Mesenchymal stem cell (in vitro differentiated cells and primary cell): Measurements from ENCODE around the gene ARHGEF7.

Source experiments
- DNase-seq: peaks from one replicate; pipeline ENCODE4 v3.0.0-alpha.2; 2013
- H2AFZ ChIP-seq: one replicate; pipeline ENCODE4 v1.6.1; 2013; ENCODE audit warnings: low read depth, mild to moderate bottlenecking, control low read depth, inconsistent platforms, low read length, moderate library complexity
- H2AK5ac ChIP-seq: 2 replicates; pipeline ENCODE4 v1.6.1; 2013; ENCODE audit warnings: low read length, moderate library complexity, mild to moderate bottlenecking, inconsistent platforms; ENCODE audit not compliant: severe bottlenecking
- H2BK120ac ChIP-seq: one replicate; pipeline ENCODE4 v1.6.1; 2013; ENCODE audit warnings: low read depth, mild to moderate bottlenecking, inconsistent platforms, low read length, moderate library complexity
- H2BK12ac ChIP-seq, 2 experiments: one replicate each; pipeline ENCODE4 v1.6.1; 2013; ENCODE audit warnings: inconsistent platforms in 2 of 2, low read length in 2 of 2, mild to moderate bottlenecking in 2 of 2, moderate library complexity in 2 of 2, control low read depth in 1 of 2
- H2BK15ac ChIP-seq: one replicate; pipeline ENCODE4 v1.6.1; 2013; ENCODE audit warnings: mild to moderate bottlenecking, low read depth, inconsistent platforms; ENCODE audit not compliant: poor library complexity, severe bottlenecking
- H2BK5ac ChIP-seq: 2 replicates; pipeline ENCODE4 v1.6.1; 2013; ENCODE audit warnings: low read depth, mild to moderate bottlenecking, low read length, control low read depth, inconsistent platforms; ENCODE audit not compliant: poor library complexity, severe bottlenecking
- H3K14ac ChIP-seq, 2 experiments: one replicate each; pipeline ENCODE4 v1.6.1; 2013; ENCODE audit warnings: inconsistent platforms in 2 of 2, low read length in 2 of 2, control low read depth in 1 of 2, mild to moderate bottlenecking in 1 of 2, moderate library complexity in 1 of 2
- H3K18ac ChIP-seq, 2 experiments: one replicate each; pipeline ENCODE4 v1.6.1; 2013; ENCODE audit warnings: inconsistent platforms in 2 of 2, low read length in 2 of 2, control low read depth in 1 of 2, low read depth in 1 of 2, mild to moderate bottlenecking in 1 of 2
- H3K23ac ChIP-seq, 2 experiments: one replicate each; pipeline ENCODE4 v1.6.1; 2013; ENCODE audit warnings: inconsistent platforms in 2 of 2, low read length in 2 of 2, mild to moderate bottlenecking in 2 of 2, moderate library complexity in 2 of 2, control low read depth in 1 of 2
- H3K27ac ChIP-seq: 2 replicates; pipeline ENCODE4 v1.5.1; 2013; ENCODE audit warnings: mild to moderate bottlenecking, moderate library complexity, low read length, control low read depth, inconsistent platforms; ENCODE audit not compliant: poor library complexity, severe bottlenecking
- H3K27me3 ChIP-seq, 2 experiments: 2 replicates each; pipeline versions ENCODE4 v1.6.1 to v1.7.0; 2013; ENCODE audit warnings: low read length in 2 of 2, mild to moderate bottlenecking in 2 of 2, moderate library complexity in 2 of 2, control low read depth in 1 of 2, inconsistent platforms in 1 of 2; ENCODE audit not compliant: control insufficient read depth in 1 of 2, insufficient read depth in 1 of 2
- H3K36me3 ChIP-seq, 2 experiments: 2 replicates each; pipeline versions ENCODE4 v1.6.1 to v1.7.0; 2013; ENCODE audit warnings: low read length in 2 of 2, control low read depth in 1 of 2, inconsistent platforms in 1 of 2, low read depth in 1 of 2, mild to moderate bottlenecking in 1 of 2; ENCODE audit not compliant: insufficient read depth in 2 of 2, control insufficient read depth in 1 of 2
- H3K4ac ChIP-seq, 2 experiments: one replicate each; pipeline ENCODE4 v1.6.1; 2013; ENCODE audit warnings: inconsistent platforms in 2 of 2, low read length in 2 of 2, mild to moderate bottlenecking in 2 of 2, moderate library complexity in 2 of 2, control low read depth in 1 of 2, low read depth in 1 of 2
- H3K4me1 ChIP-seq: 2 replicates; pipeline ENCODE4 v1.6.1; 2013; ENCODE audit warnings: low read depth, low read length, control low read depth; ENCODE audit not compliant: control insufficient read depth, insufficient read depth
- H3K4me2 ChIP-seq: 2 replicates; pipeline ENCODE4 v1.6.1; 2013; ENCODE audit warnings: low read length, mild to moderate bottlenecking, inconsistent platforms; ENCODE audit not compliant: poor library complexity, severe bottlenecking
- H3K4me3 ChIP-seq, 2 experiments: 2 replicates each; pipeline versions ENCODE4 v1.5.1 to v1.7.0; 2013; ENCODE audit warnings: low read length in 2 of 2, mild to moderate bottlenecking in 2 of 2, control low read depth in 1 of 2, low read depth in 1 of 2; ENCODE audit not compliant: insufficient read depth in 1 of 2
- H3K79me1 ChIP-seq: replicated peaks from 2 replicates; pipeline ENCODE4 v1.6.1; 2013; ENCODE audit warnings: mild to moderate bottlenecking, control low read depth, low read length, inconsistent platforms; ENCODE audit not compliant: poor library complexity, severe bottlenecking
- H3K9ac ChIP-seq: 2 replicates; pipeline ENCODE4 v1.7.0; 2013; ENCODE audit warnings: mild to moderate bottlenecking, low read length, moderate library complexity
- H3K9me3 ChIP-seq: 2 replicates; pipeline ENCODE4 v1.7.0; 2013; ENCODE audit warnings: mild to moderate bottlenecking, low read length; ENCODE audit not compliant: control insufficient read depth
- H4K8ac ChIP-seq: one replicate; pipeline ENCODE4 v1.6.1; 2013; ENCODE audit warnings: inconsistent platforms, mild to moderate bottlenecking, low read length, moderate library complexity
- H4K91ac ChIP-seq: one replicate; pipeline ENCODE4 v1.6.1; 2013; ENCODE audit warnings: mild to moderate bottlenecking, low read length, inconsistent platforms
- WGBS: methylation state at CpG from one replicate; pipeline ENCODE4 v1.1.7; 2013; ENCODE audit warnings: mixed read lengths; 5-methylcytosine and 5-hydroxymethylcytosine counted together

Gene ARHGEF7

GRCh38 chr13:111325146-111325890 lies 210.2 kb downstream of the ARHGEF7 start:
- H3K4me2 ChIP-seq: no peak overlapping the region
- no peaks in the 10 kb centered on the region for H3K36me3 ChIP-seq
- H2BK15ac ChIP-seq: no peak overlapping the region
- DNase-seq: no peak
- no peak overlapping the region for H2BK12ac ChIP-seq
- H3K4ac ChIP-seq: no peak overlapping the region
- H2AK5ac ChIP-seq: no peak overlapping the region
- H3K9me3 ChIP-seq: no peaks in the 10 kb centered on the region
- H3K9ac ChIP-seq: no peak overlapping the region
- no peak overlapping the region for H3K14ac ChIP-seq
- H2BK120ac ChIP-seq: no peak overlapping the region
- no peak overlapping the region for H3K27ac ChIP-seq
- H3K27me3 ChIP-seq: peaks cover 0 to 18% of the 10 kb centered on the region in 2 experiments
- H3K23ac ChIP-seq: no peak overlapping the region
- no peak overlapping the region for H2BK5ac ChIP-seq
- H3K4me3 ChIP-seq: no peak overlapping the region
- H4K8ac ChIP-seq: no peak overlapping the region
- H3K18ac ChIP-seq: no peak overlapping the region
- no peaks in the 10 kb centered on the region for H3K79me1 ChIP-seq
- H2AFZ ChIP-seq: no peak overlapping the region
- no peak overlapping the region for H4K91ac ChIP-seq
- WGBS: 91% methylated on average over 28 of the region's 28 CpGs
- no peaks in the 10 kb centered on the region for H3K4me1 ChIP-seq

- H3K27ac ChIP-seq: no peak overlapping the region
- DNase-seq: no peak
These were observed 211.0 kb downstream of the ARHGEF7 start for GRCh38 chr13:111325941-111326620.

GRCh38 chr13:111326621-111326965 lies 211.5 kb downstream of the ARHGEF7 start:
- no peaks in the 10 kb centered on the region for H3K79me1 ChIP-seq
- H3K9me3 ChIP-seq: no peaks in the 10 kb centered on the region
- no peak overlapping the region for H2AFZ ChIP-seq
- H2AK5ac ChIP-seq: no peak overlapping the region
- H4K8ac ChIP-seq: no peak overlapping the region
- H2BK5ac ChIP-seq: no peak overlapping the region
- H4K91ac ChIP-seq: no peak overlapping the region
- no peak overlapping the region for H2BK120ac ChIP-seq
- H3K4me1 ChIP-seq: no peaks in the 10 kb centered on the region
- peaks cover 0 to 18% of the 10 kb centered on the region in 2 experiments for H3K27me3 ChIP-seq
- H3K36me3 ChIP-seq: no peaks in the 10 kb centered on the region
- H3K9ac ChIP-seq: no peak overlapping the region
- no peak for DNase-seq
- no peak overlapping the region for H3K4me3 ChIP-seq
- 89% methylated on average over 15 of the region's 15 CpGs for WGBS
- H3K4me2 ChIP-seq: no peak overlapping the region
- no peak overlapping the region for H2BK12ac ChIP-seq
- no peak overlapping the region for H2BK15ac ChIP-seq
- H3K23ac ChIP-seq: no peak overlapping the region
- no peak overlapping the region for H3K27ac ChIP-seq
- H3K4ac ChIP-seq: no peak overlapping the region
- no peak overlapping the region for H3K18ac ChIP-seq
- no peak overlapping the region for H3K14ac ChIP-seq

More at GRCh38 chr13:111325941-111326620, 211.0 kb downstream of the ARHGEF7 start:
- H3K18ac ChIP-seq: no peak overlapping the region
- H3K9ac ChIP-seq: no peak overlapping the region
- H2AFZ ChIP-seq: no peak overlapping the region
- no peak overlapping the region for H3K4ac ChIP-seq
- no peak overlapping the region for H3K14ac ChIP-seq
- no peak overlapping the region for H4K8ac ChIP-seq
- H3K36me3 ChIP-seq: no peaks in the 10 kb centered on the region
- no peak overlapping the region for H2AK5ac ChIP-seq
- no peak overlapping the region for H2BK5ac ChIP-seq
- no peak overlapping the region for H4K91ac ChIP-seq
- no peaks in the 10 kb centered on the region for H3K9me3 ChIP-seq
- H3K4me3 ChIP-seq: no peak overlapping the region
- no peak overlapping the region for H2BK12ac ChIP-seq
- H2BK120ac ChIP-seq: no peak overlapping the region
- no peak overlapping the region for H2BK15ac ChIP-seq
- peaks cover 0 to 18% of the 10 kb centered on the region in 2 experiments for H3K27me3 ChIP-seq
- 93% methylated on average over 33 of the region's 37 CpGs for WGBS
- H3K23ac ChIP-seq: no peak overlapping the region
- H3K4me2 ChIP-seq: no peak overlapping the region
- no peaks in the 10 kb centered on the region for H3K79me1 ChIP-seq
- H3K4me1 ChIP-seq: no peaks in the 10 kb centered on the region

DNA sequence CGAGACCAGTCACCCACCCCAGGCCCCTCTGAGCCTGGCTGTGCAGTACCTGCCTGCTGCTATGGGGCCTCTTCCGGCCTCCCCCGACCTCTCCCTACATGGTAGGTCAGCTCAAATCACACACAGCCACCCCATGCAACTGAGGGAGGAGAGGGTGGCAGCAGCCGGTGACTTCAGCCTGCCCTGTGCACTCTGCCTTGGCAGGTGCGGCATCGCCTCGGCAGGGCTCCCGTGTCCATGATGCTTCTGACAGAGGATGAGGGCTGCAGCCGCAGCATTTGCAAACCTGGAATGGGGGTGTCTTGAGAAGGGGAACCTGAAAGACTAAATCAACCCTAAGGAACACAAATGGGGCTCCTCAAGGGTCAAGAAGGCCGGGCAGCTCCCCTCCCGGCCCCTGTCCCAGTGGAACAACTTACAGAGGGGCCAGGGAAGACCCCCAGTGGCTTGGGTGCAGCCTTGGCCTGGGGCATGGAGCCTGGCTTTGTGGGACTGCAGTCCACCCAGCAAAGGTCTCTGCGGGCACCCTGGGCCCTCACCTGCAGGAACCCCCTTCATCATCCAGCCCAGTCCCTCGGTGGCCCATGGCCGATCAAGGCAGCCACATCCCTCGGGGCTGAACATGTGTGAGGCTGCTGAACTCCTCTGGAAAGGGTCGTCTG lies 212.0 kb downstream of the ARHGEF7 start:
- WGBS: 93% methylated on average over 16 of the region's 16 CpGs
- Histone ChIP-seq H3K4me1 (no peaks in the 10 kb centered on the region), H2AFZ (no peak overlapping the region), H2AK5ac (no peak overlapping the region), H2BK5ac (no peak overlapping the region), H3K18ac (no peak overlapping the region), H3K9me3 (no peaks in the 10 kb centered on the region), H3K23ac (no peak overlapping the region), H3K9ac (no peak overlapping the region), H2BK120ac (no peak overlapping the region), H2BK12ac (no peak overlapping the region), H3K4me2 (no peak overlapping the region), H3K4ac (no peak overlapping the region), H3K36me3 (no peaks in the 10 kb centered on the region), H3K27ac (no peak overlapping the region), H3K79me1 (no peaks in the 10 kb centered on the region), H4K91ac (no peak overlapping the region), H4K8ac (no peak overlapping the region), H3K14ac (no peak overlapping the region), H2BK15ac (no peak overlapping the region), H3K27me3 (peaks cover 0 to 18% of the 10 kb centered on the region in 2 experiments), H3K4me3 (no peak overlapping the region)
- DNase-seq: no peak
